WTC11 (cell line): ENCODE results near the gene BFSP2. TPM values are rescaled to one million over a fixed set of nuclear protein-coding genes. Genes with fewer than 3 reads are reported as not detected.

ENCODE experiments used
- ATAC-seq: fragments of 200-7000 bp; cut with Tn5 transposase; 2 replicates; pipeline ENCODE4 v1.10.0; 2021; ENCODE audit warnings: mild to moderate bottlenecking, moderate library complexity
- CTCF ChIA-PET: fragments of 300-600 bp; sonication (Branson Sonifier 250); formaldehyde crosslinking; loops from one replicate; lab custom pipeline; 2021; ENCODE audit warnings: antibody characterized with exemption; lab: Charles Lee
- POLR2A ChIA-PET: fragments of 350-600 bp; sonication (Branson Sonifier 250); formaldehyde crosslinking; loops from one replicate; lab custom pipeline; 2021; ENCODE audit warnings: antibody characterized with exemption; lab: Charles Lee
- DNase-seq: peaks from one replicate; pipeline ENCODE4 v3.0.0; 2021; ENCODE audit warnings: low spot score
- H3K27ac Mint-ChIP-seq: 2 replicates; pipeline ENCODE4 v1.8.0; 2021; ENCODE audit warnings: mixed read lengths
- H3K27me3 Mint-ChIP-seq: 2 replicates; pipeline ENCODE4 v1.8.0; 2021; ENCODE audit warnings: low read depth, mild to moderate bottlenecking, moderate library complexity, mixed read lengths
- H3K36me3 Mint-ChIP-seq: 2 replicates; pipeline ENCODE4 v1.8.0; 2021; ENCODE audit warnings: mixed read lengths
- H3K4me1 Mint-ChIP-seq: 2 replicates; pipeline ENCODE4 v1.8.0; 2022; ENCODE audit warnings: mixed read lengths
- H3K4me3 Mint-ChIP-seq: 2 replicates; pipeline ENCODE4 v1.8.0; 2021; ENCODE audit warnings: mild to moderate bottlenecking, moderate library complexity, mixed read lengths
- H3K9me3 Mint-ChIP-seq: 2 replicates; pipeline ENCODE4 v1.8.0; 2021; ENCODE audit warnings: mixed read lengths
- ATF2 ChIP-seq: sonication (generic); formaldehyde crosslinking; IDR thresholded peaks from 2 replicates; pipeline ENCODE4 v1.8.1; 2022; ENCODE audit warnings: low read depth, missing genetic modification reagents, borderline replicate concordance
- ATF3 ChIP-seq: sonication (generic); formaldehyde crosslinking; conservative IDR thresholded peaks from 2 replicates; pipeline ENCODE4 v1.8.1; 2022; ENCODE audit warnings: mild to moderate bottlenecking, missing genetic modification reagents
- CDX4 ChIP-seq: fragments of 250-450 bp; sonication (Bioruptor Pico); IDR thresholded peaks from 2 replicates; pipeline ENCODE4 v1.9.0; 2021; ENCODE audit warnings: moderate library complexity, mild to moderate bottlenecking, inconsistent platforms, borderline replicate concordance
- ELF4 ChIP-seq: sonication (generic); formaldehyde crosslinking; IDR thresholded peaks from 2 replicates; pipeline ENCODE4 v1.8.1; 2022; ENCODE audit warnings: low read depth, mild to moderate bottlenecking, moderate library complexity, missing genetic modification reagents
- EMX1 ChIP-seq: fragments of 250-450 bp; sonication (Bioruptor Pico); IDR thresholded peaks from 2 replicates; pipeline ENCODE4 v1.8.0; 2021; ENCODE audit warnings: mild to moderate bottlenecking
- ESRRA ChIP-seq: sonication (generic); formaldehyde crosslinking; IDR thresholded peaks from 2 replicates; pipeline ENCODE4 v1.8.1; 2022; ENCODE audit warnings: mild to moderate bottlenecking, missing genetic modification reagents, borderline replicate concordance
- FOXK1 ChIP-seq: sonication (generic); formaldehyde crosslinking; IDR thresholded peaks from 2 replicates; pipeline ENCODE4 v1.8.0; 2022; ENCODE audit warnings: mild to moderate bottlenecking, moderate library complexity, missing genetic modification reagents
- FOXP1 ChIP-seq: sonication (generic); formaldehyde crosslinking; IDR thresholded peaks from 2 replicates; pipeline ENCODE4 v1.8.0; 2022; ENCODE audit warnings: missing genetic modification reagents, mild to moderate bottlenecking, moderate library complexity, borderline replicate concordance
- FOXP4 ChIP-seq: sonication (generic); formaldehyde crosslinking; IDR thresholded peaks from 2 replicates; pipeline ENCODE4 v1.8.0; 2022; ENCODE audit warnings: mild to moderate bottlenecking, missing genetic modification reagents
- GRHL2 ChIP-seq: fragments of 250-450 bp; sonication (Bioruptor Pico); IDR thresholded peaks from 2 replicates; pipeline ENCODE4 v1.8.0; 2022; ENCODE audit warnings: mild to moderate bottlenecking, moderate library complexity; ENCODE audit not compliant: insufficient replicate concordance, severe bottlenecking
- JUN ChIP-seq: sonication (generic); formaldehyde crosslinking; IDR thresholded peaks from 2 replicates; pipeline ENCODE4 v1.8.0; 2023; ENCODE audit warnings: mild to moderate bottlenecking, missing genetic modification reagents
- KAT7 ChIP-seq: sonication (generic); formaldehyde crosslinking; IDR thresholded peaks from 2 replicates; pipeline ENCODE4 v1.8.1; 2023; ENCODE audit warnings: missing genetic modification reagents, mild to moderate bottlenecking, borderline replicate concordance
- MYBL2 ChIP-seq: sonication (generic); formaldehyde crosslinking; IDR thresholded peaks from 2 replicates; pipeline ENCODE4 v1.8.1; 2023; ENCODE audit warnings: mild to moderate bottlenecking, moderate library complexity, missing genetic modification reagents
- NFATC4 ChIP-seq: fragments of 250-450 bp; sonication (Bioruptor Pico); IDR thresholded peaks from 2 replicates; pipeline ENCODE4 v1.9.0; 2021; ENCODE audit warnings: mild to moderate bottlenecking
- NFE2L1 ChIP-seq: sonication (generic); formaldehyde crosslinking; IDR thresholded peaks from 2 replicates; pipeline ENCODE4 v1.8.1; 2023; ENCODE audit warnings: missing genetic modification reagents
- PRDM15 ChIP-seq: sonication (generic); formaldehyde crosslinking; IDR thresholded peaks from 2 replicates; pipeline ENCODE4 v1.8.0; 2022; ENCODE audit warnings: missing genetic modification reagents
- RELA ChIP-seq: sonication (generic); formaldehyde crosslinking; IDR thresholded peaks from 2 replicates; pipeline ENCODE4 v1.8.1; 2022; ENCODE audit warnings: missing genetic modification reagents, mild to moderate bottlenecking, borderline replicate concordance
- RORB ChIP-seq: fragments of 250-450 bp; sonication (Bioruptor Pico); IDR thresholded peaks from 2 replicates; pipeline ENCODE4 v1.9.0; 2021; ENCODE audit warnings: mild to moderate bottlenecking
- ZBTB21 ChIP-seq: sonication (generic); formaldehyde crosslinking; IDR thresholded peaks from 2 replicates; pipeline ENCODE4 v1.8.1; 2023; ENCODE audit warnings: mild to moderate bottlenecking, missing genetic modification reagents, borderline replicate concordance
- ZMAT4 ChIP-seq: fragments of 250-450 bp; sonication (Bioruptor Pico); IDR thresholded peaks from 2 replicates; pipeline ENCODE4 v1.9.0; 2021; ENCODE audit warnings: mild to moderate bottlenecking
- ZNF263 ChIP-seq: sonication (generic); formaldehyde crosslinking; IDR thresholded peaks from 2 replicates; pipeline ENCODE4 v1.8.1; 2022; ENCODE audit warnings: low read depth, mild to moderate bottlenecking, moderate library complexity, missing genetic modification reagents
- ZNF317 ChIP-seq: sonication (generic); formaldehyde crosslinking; IDR thresholded peaks from 2 replicates; pipeline ENCODE4 v1.8.1; 2023; ENCODE audit warnings: low read depth, mild to moderate bottlenecking, moderate library complexity, missing genetic modification reagents, borderline replicate concordance
- ZSCAN18 ChIP-seq: fragments of 250-450 bp; sonication (Bioruptor Pico); IDR thresholded peaks from 2 replicates; pipeline ENCODE4 v2.1.2; 2022; ENCODE audit warnings: mild to moderate bottlenecking, moderate library complexity
- total RNA-seq: library from RNA; stranded (reverse); gene quantifications from 3 replicates; pipeline ENCODE4 v1.2.3, GENCODE V29; 2021

The BFSP2 gene
- total RNA-seq, 1 experiment from 2014 or later, result not detected

- H3K27ac Mint-ChIP-seq, result no peak overlapping the region
- no peak for DNase-seq
- no peak for ATAC-seq
- POLR2A ChIA-PET, result interaction anchor here (1.0 kb wide), 1 partner anchor 748 kb away, joined by 3 read pairs; no protein-coding TSS in a partner anchor
- no peak for TF ChIP-seq JUN (CRISPR knock-in tag)
- TF ChIP-seq ZBTB21 (CRISPR knock-in tag), result no peak
- no peak for TF ChIP-seq EMX1 (CRISPR knock-in tag)
- TF ChIP-seq NFE2L1 (CRISPR knock-in tag), result no peak
- no peak for TF ChIP-seq RORB
- TF ChIP-seq ZNF317 (CRISPR knock-in tag), result no peak
- no peak for TF ChIP-seq PRDM15
- TF ChIP-seq KAT7 (CRISPR knock-in tag), result no peak
- no peak for TF ChIP-seq MYBL2
- no peak for TF ChIP-seq ATF3 (CRISPR knock-in tag)
- TF ChIP-seq ESRRA (CRISPR knock-in tag), result no peak
- no peak for TF ChIP-seq GRHL2 (CRISPR knock-in tag)
- no peak for TF ChIP-seq FOXP1
- TF ChIP-seq, all 79 proteins: peak for 0
- CTCF ChIA-PET, result interaction anchor here (0.5 to 0.9 kb wide), 3 partner anchors 20 to 1145 kb away, joined by 3 to 4 read pairs (median 3); no protein-coding TSS in a partner anchor
- Mint-ChIP-seq H3K4me1 (peaks cover 43% of the 10 kb centered on the region), H3K27me3 (peaks cover 17% of the 10 kb centered on the region), H3K4me3 (no peak overlapping the region), H3K36me3 (no peaks in the 10 kb centered on the region), H3K9me3 (no peaks in the 10 kb centered on the region)
These were observed 75.0 kb downstream of the BFSP2 start for GRCh38 chr3:133474817-133475216.

- CTCF ChIA-PET, result interaction anchor here (0.5 to 0.9 kb wide), 3 partner anchors 19 to 1145 kb away, joined by 3 to 4 read pairs (median 3); no protein-coding TSS in a partner anchor
- Mint-ChIP-seq H3K36me3 (no peaks in the 10 kb centered on the region), H3K4me1 (peaks cover 48% of the 10 kb centered on the region), H3K27ac (no peak overlapping the region), H3K27me3 (peaks cover 17% of the 10 kb centered on the region), H3K4me3 (no peak overlapping the region), H3K9me3 (no peaks in the 10 kb centered on the region)
- no peak for ATAC-seq
- POLR2A ChIA-PET, result interaction anchor here (1.0 kb wide), 1 partner anchor 748 kb away, joined by 3 read pairs; no protein-coding TSS in a partner anchor
- DNase-seq, result no peak
- no peak for TF ChIP-seq NFATC4 (CRISPR knock-in tag)
- TF ChIP-seq RELA (CRISPR knock-in tag), result no peak
- no peak for TF ChIP-seq FOXP4 (CRISPR knock-in tag)
- no peak for TF ChIP-seq ATF2 (CRISPR knock-in tag)
- TF ChIP-seq ELF4 (CRISPR knock-in tag), result no peak
- TF ChIP-seq CDX4 (CRISPR knock-in tag), result no peak
- TF ChIP-seq FOXK1 (CRISPR knock-in tag), result no peak
- no peak for TF ChIP-seq ZNF263 (CRISPR knock-in tag)
- TF ChIP-seq ZSCAN18 (CRISPR knock-in tag), result no peak
- TF ChIP-seq EMX1 (CRISPR knock-in tag), result no peak
- TF ChIP-seq ZBTB21 (CRISPR knock-in tag), result no peak
- no peak for TF ChIP-seq ZMAT4 (CRISPR knock-in tag)
These were observed 75.6 kb downstream of the BFSP2 start for GRCh38 chr3:133475245-133476010.
